Keratinocyte (primary cell): ENCODE measurements around the gene MICAL3. TPM values are rescaled to one million over a fixed set of nuclear protein-coding genes. Genes with fewer than 3 reads are reported as not detected.

Experiments used
- DNase-seq: peaks from one replicate; pipeline ENCODE4 v3.0.0-alpha.2; 2011; ENCODE audit warnings: low read depth, missing footprints, low spot score
- FAIRE-seq: peaks from 2 replicates; lab custom pipeline; 2011; peaks lifted over from hg19 to GRCh38; lab: Jason Lieb, UNC
- H2AFZ ChIP-seq: 2 replicates; pipeline ENCODE4 v1.6.0; 2012; ENCODE audit warnings: low read length, control low read depth, inconsistent platforms; ENCODE audit not compliant: control insufficient read depth
- H3K27ac ChIP-seq: 2 replicates; pipeline ENCODE4 v1.5.1; 2011; ENCODE audit warnings: low read length; ENCODE audit not compliant: control insufficient read depth, insufficient read depth
- H3K27me3 ChIP-seq: 3 replicates; pipeline ENCODE4 v1.6.0; 2011; ENCODE audit warnings: low read length; ENCODE audit not compliant: control insufficient read depth, insufficient read depth; ENCODE audit errors: extremely low read depth
- H3K36me3 ChIP-seq, 2 experiments: 2 replicates in 1 of 2; 3 replicates in 1 of 2; pipeline ENCODE4 v1.5.1; 2011; ENCODE audit warnings: low read length in 2 of 2, mild to moderate bottlenecking in 1 of 2; ENCODE audit not compliant: control insufficient read depth in 2 of 2, insufficient read depth in 2 of 2; ENCODE audit errors: extremely low read depth in 1 of 2
- H3K4me1 ChIP-seq: 3 replicates; pipeline ENCODE4 v1.5.1; 2011; ENCODE audit warnings: low read length; ENCODE audit not compliant: control insufficient read depth, insufficient read depth; ENCODE audit errors: extremely low read depth
- H3K4me2 ChIP-seq: 3 replicates; pipeline ENCODE4 v1.6.0; 2011; ENCODE audit warnings: low read depth, low read length; ENCODE audit not compliant: control insufficient read depth, insufficient read depth; ENCODE audit errors: extremely low read depth
- H3K4me3 ChIP-seq, 3 experiments: fragments of 200-600 bp in 1 of 3; sonication (generic) in 1 of 3; 2 replicates in 2 of 3; 3 replicates in 1 of 3; pipeline ENCODE4 v1.5.1; 2011 to 2016; ENCODE audit warnings: low read length in 3 of 3, mild to moderate bottlenecking in 3 of 3, control low read depth in 2 of 3, inconsistent platforms in 1 of 3, low read depth in 1 of 3, mixed read lengths in 1 of 3, mixed run types in 1 of 3, moderate library complexity in 1 of 3; ENCODE audit not compliant: control insufficient read depth in 2 of 3, insufficient read depth in 2 of 3; ENCODE audit errors: extremely low read depth in 1 of 3
- H3K79me2 ChIP-seq: 2 replicates; pipeline ENCODE4 v1.6.0; 2012; ENCODE audit warnings: low read length; ENCODE audit not compliant: control insufficient read depth, insufficient read depth
- H3K9ac ChIP-seq: 3 replicates; pipeline ENCODE4 v1.6.0; 2011; ENCODE audit warnings: low read length; ENCODE audit not compliant: control insufficient read depth, insufficient read depth; ENCODE audit errors: extremely low read depth
- H3K9me1 ChIP-seq: 3 replicates; pipeline ENCODE4 v1.6.0; 2011; ENCODE audit warnings: low read length; ENCODE audit not compliant: control insufficient read depth, insufficient read depth; ENCODE audit errors: extremely low read depth
- H3K9me3 ChIP-seq: 2 replicates; pipeline ENCODE4 v1.5.1; 2012; ENCODE audit warnings: low read depth, low read length; ENCODE audit not compliant: control insufficient read depth
- H4K20me1 ChIP-seq: 3 replicates; pipeline ENCODE4 v1.6.0; 2011; ENCODE audit warnings: low read length; ENCODE audit not compliant: control insufficient read depth, insufficient read depth; ENCODE audit errors: extremely low read depth
- EZH2 ChIP-seq: IDR thresholded peaks from one replicate; pipeline ENCODE4 v1.6.1; 2012; ENCODE audit warnings: inconsistent platforms, mild to moderate bottlenecking, low read length, moderate library complexity
- dilution Hi-C: fragments of 300-500 bp; cut with MboI; formaldehyde crosslinking; loops from one replicate; pipeline ENCODE4 v1.7.0; 2020; ENCODE audit warnings: low sequenced_read_pairs; ENCODE audit not compliant: extremely low pct_ligation_motif_present
- polyA plus RNA-seq, 5 experiments: library from polyadenylated mRNA; depleted of rRNA in 3 of 5; stranded (reverse) in 3 of 5; stranded (forward) in 1 of 5; unstranded in 1 of 5; fragments of >200 nt; gene quantifications; 1 replicate in 1 of 5; 2 replicates in 3 of 5; 3 replicates in 1 of 5; pipeline versions ENCODE4 v1.2.1 to v1.2.3, GENCODE V29; 2011 to 2012; ENCODE audit warnings: missing spikeins in 2 of 5, low read depth in 1 of 5, low replicate concordance in 1 of 5
- TF ChIP-seq, protein P1 (sequence below), 3 experiments: IDR thresholded peaks in 1 of 3; conservative IDR thresholded peaks in 1 of 3; optimal IDR thresholded peaks in 1 of 3; 2 replicates in 2 of 3; 3 replicates in 1 of 3; pipeline versions ENCODE3 to v1.5.1; 2011; ENCODE audit warnings: low read length in 3 of 3, mild to moderate bottlenecking in 3 of 3, moderate library complexity in 2 of 3, control low read depth in 1 of 3, inconsistent platforms in 1 of 3; ENCODE audit not compliant: insufficient read depth in 2 of 3; ENCODE audit errors: extremely low read depth in 1 of 3

MICAL3 gene
- polyA plus RNA-seq, 1 donor (not counting 4 experiments of a cell fraction or from before 2014, with no cell fraction given), result 27.9 TPM

- Histone ChIP-seq H3K4me3 (no peak overlapping the region), H3K9me1 (peaks cover 5% of the 10 kb centered on the region), H3K9me3 (no peaks in the 10 kb centered on the region), H3K79me2 (no peaks in the 10 kb centered on the region), H3K4me2 (no peak overlapping the region), H3K4me1 (peaks cover 40% of the 10 kb centered on the region), H3K9ac (no peak overlapping the region), H4K20me1 (no peaks in the 10 kb centered on the region), H2AFZ (no peak overlapping the region), H3K27me3 (no peaks in the 10 kb centered on the region), H3K36me3 (peaks cover 29 to 34% of the 10 kb centered on the region in 2 experiments), H3K27ac (no peak overlapping the region)
- dilution Hi-C loops, result no loop called here
- FAIRE-seq, result no peak
- no peak for DNase-seq
- TF ChIP-seq EZH2, result no peak
- TF ChIP-seq, protein P1, sequence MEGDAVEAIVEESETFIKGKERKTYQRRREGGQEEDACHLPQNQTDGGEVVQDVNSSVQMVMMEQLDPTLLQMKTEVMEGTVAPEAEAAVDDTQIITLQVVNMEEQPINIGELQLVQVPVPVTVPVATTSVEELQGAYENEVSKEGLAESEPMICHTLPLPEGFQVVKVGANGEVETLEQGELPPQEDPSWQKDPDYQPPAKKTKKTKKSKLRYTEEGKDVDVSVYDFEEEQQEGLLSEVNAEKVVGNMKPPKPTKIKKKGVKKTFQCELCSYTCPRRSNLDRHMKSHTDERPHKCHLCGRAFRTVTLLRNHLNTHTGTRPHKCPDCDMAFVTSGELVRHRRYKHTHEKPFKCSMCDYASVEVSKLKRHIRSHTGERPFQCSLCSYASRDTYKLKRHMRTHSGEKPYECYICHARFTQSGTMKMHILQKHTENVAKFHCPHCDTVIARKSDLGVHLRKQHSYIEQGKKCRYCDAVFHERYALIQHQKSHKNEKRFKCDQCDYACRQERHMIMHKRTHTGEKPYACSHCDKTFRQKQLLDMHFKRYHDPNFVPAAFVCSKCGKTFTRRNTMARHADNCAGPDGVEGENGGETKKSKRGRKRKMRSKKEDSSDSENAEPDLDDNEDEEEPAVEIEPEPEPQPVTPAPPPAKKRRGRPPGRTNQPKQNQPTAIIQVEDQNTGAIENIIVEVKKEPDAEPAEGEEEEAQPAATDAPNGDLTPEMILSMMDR (optimal IDR thresholded peaks at IDR 0.05 in 1 of 3, IDR thresholded peaks at IDR 0.05 in 1 of 3, conservative IDR thresholded peaks at IDR 0.05 in 1 of 3; ENCODE audit: extremely low read depth in 1 of 3, insufficient read depth in 2 of 3, low read length in 3 of 3), result no peak
Measured at GRCh38 chr22:17862646-17863181, 161.6 kb downstream of the MICAL3 start.

GRCh38 chr22:17861909-17862308, 162.5 kb downstream of the MICAL3 start:
- Histone ChIP-seq H3K79me2 (no peaks in the 10 kb centered on the region), H3K4me1 (peaks cover 43% of the 10 kb centered on the region), H4K20me1 (no peaks in the 10 kb centered on the region), H3K4me2 (no peak overlapping the region), H3K9me1 (peaks cover 5% of the 10 kb centered on the region), H3K27me3 (no peaks in the 10 kb centered on the region), H3K9me3 (no peaks in the 10 kb centered on the region), H3K36me3 (peaks cover 28 to 34% of the 10 kb centered on the region in 2 experiments), H3K4me3 (no peak overlapping the region), H3K27ac (no peak overlapping the region), H2AFZ (no peak overlapping the region), H3K9ac (no peak overlapping the region)
- TF ChIP-seq, protein P1 (optimal IDR thresholded peaks at IDR 0.05 in 1 of 3, IDR thresholded peaks at IDR 0.05 in 1 of 3, conservative IDR thresholded peaks at IDR 0.05 in 1 of 3; ENCODE audit: extremely low read depth in 1 of 3, insufficient read depth in 2 of 3, low read length in 3 of 3), result no peak
- TF ChIP-seq EZH2, result no peak
- dilution Hi-C loops, result no loop called here
- no peak for DNase-seq
- FAIRE-seq, result no peak
